Measurements from ENCODE around the gene TYRP1. TPM values are rescaled to one million over a fixed set of nuclear protein-coding genes. Genes with fewer than 3 reads are reported as not detected.

The TYRP1 gene
- total RNA-seq, 4 donors from 2014 or later = 0.27 TPM; not detected in 3

- Histone ChIP-seq H3K9me3 (no peaks in the 10 kb centered on the region), H3K27ac (no peak overlapping the region), H3K27me3 (no peaks in the 10 kb centered on the region), H3K4me1 (no peaks in the 10 kb centered on the region), H3K4me3 (replicated peaks in 1 of 3) (no peak overlapping the region), H3K36me3 (no peaks in the 10 kb centered on the region)
- intact Hi-C loops (cut with DNase I) = no loop called here
- TF ChIP-seq POLR2A (IDR thresholded peaks at IDR 0.05) (no peak), CTCF (IDR thresholded peaks at IDR 0.05) (no peak)
- DNase-seq = no peak
- WGBS, 2 donors = 64 to 73% methylated on average over 1 of the region's 1 CpG
Observed at GRCh38 chr9:12705738-12706391, 12.7 kb downstream of the TYRP1 start.

DNA sequence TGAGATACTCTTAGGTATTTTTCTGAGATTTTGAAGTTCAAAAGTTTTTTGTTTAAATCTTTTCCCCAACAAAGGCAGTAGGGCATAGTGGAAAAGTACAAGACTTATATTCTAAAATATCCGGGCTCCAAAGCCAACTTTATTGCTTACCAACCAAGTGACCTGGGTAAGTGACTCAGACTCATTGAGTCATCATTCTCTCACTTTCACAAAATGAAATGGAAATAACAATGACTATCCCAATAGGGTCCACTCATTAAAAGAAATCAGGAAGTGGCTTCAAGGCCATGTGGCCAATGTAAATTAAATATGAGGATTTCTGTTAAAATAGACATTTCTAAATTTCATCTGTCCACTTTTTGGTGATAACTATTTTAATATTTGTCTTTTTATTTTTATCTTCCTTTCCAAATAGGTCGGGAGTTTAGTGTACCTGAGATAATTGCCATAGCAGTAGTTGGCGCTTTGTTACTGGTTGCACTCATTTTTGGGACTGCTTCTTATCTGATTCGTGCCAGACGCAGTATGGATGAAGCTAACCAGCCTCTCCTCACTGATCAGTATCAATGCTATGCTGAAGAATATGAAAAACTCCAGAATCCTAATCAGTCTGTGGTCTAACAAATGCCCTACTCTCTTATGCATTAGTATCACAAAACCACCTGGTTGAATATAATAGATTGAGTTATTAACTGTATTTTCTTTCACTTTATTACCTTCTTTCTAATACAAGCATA lies 15.5 kb downstream of the TYRP1 start:
- TF ChIP-seq CTCF (IDR thresholded peaks at IDR 0.05) = no peak
- no peak for TF ChIP-seq POLR2A (IDR thresholded peaks at IDR 0.05)
- Histone ChIP-seq H3K27ac (no peak overlapping the region), H3K27me3 (no peaks in the 10 kb centered on the region), H3K4me3 (replicated peaks in 1 of 3) (no peak overlapping the region), H3K4me1 (no peaks in the 10 kb centered on the region), H3K9me3 (no peaks in the 10 kb centered on the region), H3K36me3 (no peaks in the 10 kb centered on the region)
- 86 to 91% methylated on average over 5 of the region's 5 CpGs for WGBS, 2 donors
- intact Hi-C loops (cut with DNase I) = no loop called here
- DNase-seq = no peak

GRCh38 chr9:12712532-12712931 lies 19.3 kb downstream of the TYRP1 start:
- intact Hi-C loops (cut with DNase I) = no loop called here
- DNase-seq = no peak
- WGBS, 2 donors = 85 to 96% methylated on average over 2 of the region's 2 CpGs
- H3K27me3 ChIP-seq = no peaks in the 10 kb centered on the region
- H3K4me3 ChIP-seq (replicated peaks in 1 of 3) = no peak overlapping the region
- no peaks in the 10 kb centered on the region for H3K36me3 ChIP-seq
- H3K27ac ChIP-seq = no peak overlapping the region
- H3K9me3 ChIP-seq = no peaks in the 10 kb centered on the region
- TF ChIP-seq POLR2A (IDR thresholded peaks at IDR 0.05) (no peak), CTCF (IDR thresholded peaks at IDR 0.05) (no peak)
- H3K4me1 ChIP-seq = no peaks in the 10 kb centered on the region

GRCh38 chr9:12715268-12715667 lies 22.1 kb downstream of the TYRP1 start:
- no peaks in the 10 kb centered on the region for H3K4me1 ChIP-seq
- intact Hi-C loops (cut with DNase I) = loop anchor here (5.0 kb wide), 1 partner anchor 372 kb away; no protein-coding TSS in a partner anchor
- H3K36me3 ChIP-seq = no peaks in the 10 kb centered on the region
- no peak overlapping the region for H3K27ac ChIP-seq
- TF ChIP-seq POLR2A (IDR thresholded peaks at IDR 0.05) (no peak), CTCF (IDR thresholded peaks at IDR 0.05) (no peak)
- no peaks in the 10 kb centered on the region for H3K27me3 ChIP-seq
- no peak overlapping the region for H3K4me3 ChIP-seq (replicated peaks in 1 of 3)
- WGBS, 2 donors = 92% methylated on average over 3 of the region's 3 CpGs
- DNase-seq = no peak
- H3K9me3 ChIP-seq = no peaks in the 10 kb centered on the region
